GM19395 (cell line): ENCODE results near the gene UCMA.
"Not testable (repeated sequence)": the region's sequence is repeated elsewhere in the genome, so short reads cannot be mapped to it uniquely, and the experiment has no call there.

ENCODE experiments used
- ATAC-seq: cut with Tn5 transposase; IDR thresholded peaks from one replicate; pipeline ENCODE4 v1.9.1; 2021; ENCODE audit warnings: mild to moderate bottlenecking, moderate library complexity; ENCODE audit not compliant: unreplicated experiment

UCMA gene, protein sequence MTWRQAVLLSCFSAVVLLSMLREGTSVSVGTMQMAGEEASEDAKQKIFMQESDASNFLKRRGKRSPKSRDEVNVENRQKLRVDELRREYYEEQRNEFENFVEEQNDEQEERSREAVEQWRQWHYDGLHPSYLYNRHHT

DNA sequence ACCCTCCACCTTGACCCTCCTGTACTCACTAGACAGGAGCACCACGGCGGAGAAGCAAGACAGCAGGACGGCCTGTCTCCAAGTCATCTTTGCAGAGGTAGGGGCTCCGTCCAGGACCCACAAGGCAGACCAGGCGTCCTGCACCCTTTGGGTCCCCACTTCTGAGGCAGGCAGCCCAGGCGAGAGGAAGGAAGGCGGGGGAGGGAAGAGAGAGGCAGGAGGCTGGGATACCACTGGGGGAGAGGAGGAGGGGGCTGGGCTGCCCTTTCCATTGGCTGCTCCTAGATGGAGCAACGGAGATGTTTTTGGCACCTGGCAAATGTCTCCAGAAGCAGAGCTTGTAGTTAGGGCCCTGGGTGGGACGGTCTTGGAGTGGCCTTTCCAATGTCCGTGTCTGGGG, at the start of gene UCMA:
UCMA (minus strand) TSS at position 203 of the 400 bp plus-strand sequence; CDS start at position 87, 116 bp downstream.
- no peak for ATAC-seq

DNA sequence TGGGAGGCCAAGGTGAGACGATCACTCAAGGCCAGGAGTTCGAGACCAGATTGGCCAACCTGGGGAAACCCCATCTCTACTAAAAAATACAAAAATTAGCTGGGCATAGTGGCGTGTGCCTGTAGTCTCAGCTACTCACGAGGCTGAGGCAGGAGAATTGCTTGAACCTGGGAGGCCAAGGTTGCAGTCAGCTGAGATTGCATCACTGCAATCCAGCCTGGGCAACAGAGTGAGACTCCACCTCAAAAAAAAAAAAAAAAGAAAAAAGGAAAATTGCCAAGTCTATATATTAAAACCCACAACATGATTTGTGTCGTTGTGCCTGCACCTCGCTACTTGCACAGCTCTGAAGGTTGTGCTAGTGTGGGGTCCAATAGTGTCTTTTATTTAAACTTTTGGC, 48.2 kb upstream of the UCMA start:
- not testable (repeated sequence) for ATAC-seq

DNA sequence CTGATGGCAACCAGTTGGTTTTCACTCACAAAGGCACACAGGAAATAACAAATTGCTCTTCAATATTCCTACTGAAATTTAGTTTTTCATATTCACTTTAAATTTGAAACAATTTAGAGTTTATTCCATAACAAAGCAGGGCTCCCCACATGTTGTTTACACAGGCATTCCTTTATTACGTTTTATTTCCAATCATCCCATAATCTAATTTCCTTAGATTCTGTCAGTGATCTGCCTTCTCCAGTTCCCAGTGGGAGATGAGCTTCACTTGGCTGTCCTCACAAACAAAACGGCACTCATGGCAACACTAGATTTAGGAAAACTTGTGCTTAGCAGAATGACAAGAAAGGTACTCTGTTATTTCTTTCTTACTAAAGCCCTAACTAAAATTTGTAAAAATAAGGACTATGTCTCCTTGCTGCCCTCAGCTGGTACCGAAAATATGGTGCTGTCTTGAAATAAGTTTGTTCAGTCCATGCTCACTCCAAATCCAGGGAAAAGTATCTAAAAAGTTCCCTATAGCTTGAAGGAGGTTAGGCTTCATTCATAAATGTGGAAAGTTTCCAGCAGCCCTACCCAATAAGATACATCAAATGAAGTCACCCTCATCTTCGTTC, 42.7 kb upstream of the UCMA start:
- no peak for ATAC-seq

DNA sequence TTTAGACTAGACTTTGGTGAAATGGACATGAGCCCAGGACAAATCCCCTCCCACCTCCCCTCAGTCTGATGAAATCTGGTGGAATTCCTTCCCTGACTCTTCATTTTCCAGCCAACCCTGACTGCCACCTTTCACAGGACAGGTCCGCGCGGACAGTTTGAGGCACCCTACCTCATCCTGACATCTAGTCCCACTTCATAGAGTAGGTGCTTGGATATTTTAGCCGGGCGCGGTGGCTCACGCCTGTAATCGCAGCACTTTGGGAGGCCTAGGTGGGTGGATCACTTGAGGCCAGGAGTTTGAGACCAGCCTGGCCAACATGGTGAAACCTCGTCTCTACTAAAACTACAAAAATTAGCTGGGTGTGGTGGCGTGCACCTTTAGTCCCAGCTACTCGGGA, 42.0 kb upstream of the UCMA start:
- ATAC-seq = not testable (repeated sequence)

DNA sequence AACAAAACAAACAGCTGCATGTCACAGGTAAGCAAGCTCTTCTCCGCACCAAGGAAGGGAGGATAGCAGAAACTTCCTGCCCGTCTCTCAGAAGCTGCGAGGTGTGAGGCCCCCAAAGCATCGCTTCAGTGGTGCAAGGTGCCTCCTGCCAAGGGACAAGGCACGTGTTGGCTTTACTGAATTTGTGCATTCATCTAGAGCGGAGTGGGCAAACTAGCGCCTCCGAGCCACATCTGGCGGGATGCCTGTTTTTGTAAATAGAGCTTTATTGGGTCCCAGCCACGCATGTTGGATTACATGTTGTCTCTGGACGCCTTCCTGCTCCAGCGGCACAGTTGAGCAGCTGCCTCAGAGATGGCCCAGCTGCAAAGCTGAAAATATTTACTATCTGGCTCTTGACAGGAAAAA, 38.0 kb upstream of the UCMA start:
- no peak for ATAC-seq

DNA sequence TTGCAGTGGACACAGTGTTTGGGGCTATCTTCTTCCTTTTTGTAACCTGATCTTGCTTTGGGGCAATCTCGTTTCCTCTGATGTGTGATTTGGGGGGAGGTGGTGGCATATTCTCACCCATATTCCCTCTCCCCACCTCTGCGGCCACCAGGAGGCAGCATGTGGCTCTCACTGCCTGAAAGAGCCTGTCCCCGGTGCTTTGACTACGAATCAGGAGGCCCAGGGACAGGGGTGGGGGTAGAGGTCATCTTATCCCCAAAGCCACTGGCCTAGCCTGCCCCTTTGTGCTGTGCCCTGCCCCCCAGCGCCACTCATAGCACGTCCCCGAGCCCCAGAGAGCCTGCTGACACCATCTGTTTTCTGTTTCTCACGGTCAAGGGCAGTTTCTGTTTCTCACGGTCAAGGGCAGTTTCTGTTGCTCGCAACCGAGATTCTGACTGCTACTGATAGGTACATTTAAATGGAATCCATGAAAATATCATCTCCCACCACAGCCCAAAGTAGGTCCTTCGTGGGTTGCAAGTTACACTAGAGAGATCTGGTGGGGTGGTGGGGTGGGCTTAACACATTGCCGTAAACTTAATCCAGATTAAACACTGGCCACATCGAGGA, 37.5 kb upstream of the UCMA start:
- ATAC-seq = no peak

DNA sequence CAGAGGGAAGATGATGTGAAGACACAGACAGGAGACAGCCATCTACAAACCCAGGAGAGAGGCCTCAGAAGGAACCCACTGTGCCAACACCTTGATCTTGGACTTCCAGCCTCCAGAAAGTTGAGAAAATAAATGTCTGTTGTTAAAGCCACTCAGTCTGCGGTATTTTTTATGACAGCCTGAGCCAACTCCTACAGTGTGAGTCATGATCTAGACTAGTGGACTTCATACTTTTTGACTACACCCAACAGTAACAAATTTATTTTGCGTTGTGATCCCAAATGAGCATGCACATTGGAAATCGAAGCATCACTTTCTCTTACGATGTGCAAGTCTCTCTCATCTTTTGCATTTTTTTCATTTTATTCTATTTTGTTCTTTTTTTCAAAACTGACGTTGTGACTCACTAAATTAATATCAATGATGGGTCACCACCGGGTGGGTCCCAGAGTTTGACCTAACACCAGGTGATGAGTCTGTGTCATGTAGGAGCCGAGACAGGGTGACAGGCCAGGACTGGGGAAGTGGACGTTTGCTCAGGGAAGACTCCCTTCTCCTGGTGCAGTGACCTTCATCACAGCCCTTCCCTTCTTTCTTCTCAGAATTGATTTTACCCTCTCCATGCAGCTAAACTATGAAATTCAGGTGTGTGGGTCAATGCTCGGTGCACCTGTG, 36.8 kb upstream of the UCMA start:
- ATAC-seq = no peak

DNA sequence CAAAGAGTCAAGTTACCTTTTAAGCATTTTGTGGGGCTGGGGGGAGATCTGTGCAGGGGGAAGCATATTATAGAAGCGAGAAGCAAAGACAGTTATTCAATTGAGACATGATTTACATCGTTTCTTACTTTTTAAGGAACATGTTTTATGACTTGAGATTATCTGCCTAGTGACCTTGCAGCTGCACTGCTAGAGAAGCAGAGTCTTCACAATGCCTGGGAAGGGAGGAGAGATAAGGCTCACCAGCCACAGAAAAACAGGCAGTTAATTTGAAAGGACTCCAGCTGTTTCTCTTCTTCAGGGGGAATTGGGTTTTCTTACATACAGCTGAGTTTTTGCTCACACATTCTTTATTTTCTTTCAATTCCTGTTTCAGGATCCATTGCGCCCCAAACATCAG, 34.7 kb upstream of the UCMA start:
- ATAC-seq = no peak

DNA sequence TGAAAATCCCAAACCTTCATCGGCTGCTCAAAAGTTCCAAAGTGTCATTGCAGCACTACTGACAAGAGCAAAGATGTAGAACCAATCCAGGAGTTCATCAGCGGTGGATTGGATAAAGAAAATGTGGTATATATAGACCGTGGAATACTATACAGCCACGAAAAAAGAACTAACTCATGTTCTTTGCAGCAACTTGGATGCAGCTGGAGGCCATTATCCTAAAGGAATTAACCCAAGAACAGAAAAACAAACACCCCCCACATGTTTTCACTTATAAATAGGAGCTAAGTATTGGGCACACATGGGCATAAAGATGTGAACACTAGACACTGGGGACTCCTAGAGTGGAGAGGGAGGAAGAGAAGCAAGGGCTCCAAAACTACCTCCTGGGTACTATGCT, 34.1 kb upstream of the UCMA start:
- ATAC-seq = no peak

DNA sequence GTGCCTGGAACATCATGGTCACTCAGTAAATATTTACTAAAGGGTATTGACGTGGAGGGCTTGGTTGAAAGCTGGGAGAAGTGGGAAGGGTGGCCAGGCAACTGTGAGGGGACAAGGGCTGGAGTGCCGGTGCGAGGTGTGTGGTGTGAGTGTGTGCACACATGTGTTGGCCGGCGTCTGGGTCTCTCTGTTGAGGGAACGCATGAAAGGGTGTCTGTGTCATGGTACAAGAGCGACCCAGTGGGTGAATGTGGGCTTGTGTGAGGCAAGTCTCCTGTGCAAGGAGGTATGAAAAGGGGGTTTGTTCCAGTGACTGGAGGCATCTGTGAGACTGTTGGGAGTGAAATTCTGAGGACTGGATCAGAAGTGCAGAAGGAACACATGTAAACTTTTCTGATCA, 29.4 kb upstream of the UCMA start:
- no peak for ATAC-seq

DNA sequence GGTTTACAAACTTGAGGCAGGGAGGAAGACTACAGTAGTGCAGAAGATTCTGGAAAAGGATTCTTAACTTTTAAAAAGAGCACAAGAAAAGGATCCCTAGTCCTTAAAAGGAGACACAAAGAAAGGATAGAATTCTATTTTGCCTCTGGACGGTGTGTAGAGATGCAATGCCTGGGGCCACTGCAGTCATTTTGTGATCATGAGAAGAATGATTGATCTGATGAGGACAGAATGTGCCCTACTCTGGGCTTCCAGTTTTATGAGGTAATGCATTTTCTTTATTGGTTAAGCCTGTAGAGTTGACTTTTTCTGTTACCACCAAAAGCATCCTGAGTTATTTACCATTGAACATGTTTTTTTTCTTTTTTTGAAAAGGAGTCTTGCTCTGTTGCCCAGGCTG, 28.3 kb upstream of the UCMA start:
- ATAC-seq = no peak

DNA sequence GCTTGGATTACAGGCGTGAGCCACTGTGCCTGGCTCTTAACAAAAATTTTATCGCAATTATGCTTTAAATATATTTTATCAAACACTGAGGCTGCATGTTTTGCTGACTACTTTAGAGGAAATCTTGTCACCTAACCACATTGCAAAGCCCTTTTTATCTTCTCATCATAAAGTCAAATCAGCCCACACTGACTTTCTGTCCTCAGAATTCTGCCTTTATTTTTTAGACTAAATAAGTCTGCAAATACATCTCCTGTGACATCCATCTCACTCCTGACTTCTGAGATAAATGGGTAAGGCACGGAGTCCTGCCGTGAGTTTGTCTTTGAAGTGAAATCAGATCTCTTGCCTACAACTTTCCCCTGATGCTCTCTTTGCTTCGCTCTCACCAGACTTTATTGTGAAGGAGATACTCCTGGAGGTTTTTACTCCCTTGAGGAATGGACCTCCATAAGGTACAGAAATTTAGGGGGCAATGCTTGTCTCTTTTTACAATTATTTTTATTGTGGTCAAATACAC, 23.5 kb upstream of the UCMA start:
- no peak for ATAC-seq

DNA sequence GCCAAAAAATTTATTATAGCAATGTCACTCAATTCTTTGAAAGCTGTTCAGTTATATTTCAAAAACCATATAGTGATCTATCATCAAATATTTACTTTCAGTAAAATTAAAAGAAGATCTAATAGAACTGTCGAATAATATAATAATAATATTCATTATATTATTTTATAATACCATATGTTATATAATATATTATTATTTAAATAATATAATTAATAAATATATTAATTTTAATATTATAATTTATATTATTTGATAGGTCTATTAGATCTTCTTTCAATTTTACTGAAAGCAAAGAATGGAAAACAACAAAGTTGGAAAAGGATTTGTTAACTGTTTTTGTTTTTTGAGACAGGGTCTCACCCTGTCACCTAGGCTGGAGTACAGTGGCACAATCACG, 22.5 kb upstream of the UCMA start:
- ATAC-seq = no peak

DNA sequence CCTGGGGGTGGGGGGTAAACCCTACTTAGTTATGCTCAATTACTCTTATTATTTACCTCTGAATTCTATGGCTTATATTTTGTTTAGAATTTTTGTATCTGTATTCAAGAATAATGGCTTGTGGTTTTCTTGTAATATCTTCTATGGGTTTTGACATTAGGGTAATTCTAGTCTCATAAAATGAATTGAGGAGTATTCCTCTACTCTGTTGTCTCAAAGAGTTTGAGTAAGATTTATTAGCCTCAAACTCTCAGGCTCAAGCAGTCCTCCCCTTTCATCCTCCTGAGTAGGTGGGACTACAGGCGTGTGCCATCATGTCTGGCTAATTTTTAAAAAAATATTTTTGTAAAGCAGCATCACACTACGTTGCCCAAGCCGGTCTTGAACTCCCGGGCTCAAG, 19.6 kb upstream of the UCMA start:
- ATAC-seq = no peak

DNA sequence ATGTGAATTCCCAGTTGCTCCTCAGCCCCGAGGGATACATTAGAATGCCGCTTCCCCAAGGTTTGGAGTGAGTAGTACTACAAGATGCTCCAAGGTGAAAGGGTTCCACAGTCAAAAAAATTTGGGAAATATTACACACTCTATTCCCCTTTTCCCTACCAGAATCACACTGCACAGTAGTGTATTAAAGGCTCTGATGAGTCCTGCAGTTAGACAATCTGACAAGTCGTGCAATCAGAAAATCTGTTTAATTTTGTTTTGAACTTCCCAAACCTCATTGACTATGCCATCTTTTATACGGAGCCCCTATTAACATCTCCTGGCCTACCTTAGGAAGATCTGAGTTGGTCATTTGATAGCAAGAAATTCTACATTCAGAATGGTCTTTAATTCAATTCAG, 13.6 kb upstream of the UCMA start:
- ATAC-seq = no peak

DNA sequence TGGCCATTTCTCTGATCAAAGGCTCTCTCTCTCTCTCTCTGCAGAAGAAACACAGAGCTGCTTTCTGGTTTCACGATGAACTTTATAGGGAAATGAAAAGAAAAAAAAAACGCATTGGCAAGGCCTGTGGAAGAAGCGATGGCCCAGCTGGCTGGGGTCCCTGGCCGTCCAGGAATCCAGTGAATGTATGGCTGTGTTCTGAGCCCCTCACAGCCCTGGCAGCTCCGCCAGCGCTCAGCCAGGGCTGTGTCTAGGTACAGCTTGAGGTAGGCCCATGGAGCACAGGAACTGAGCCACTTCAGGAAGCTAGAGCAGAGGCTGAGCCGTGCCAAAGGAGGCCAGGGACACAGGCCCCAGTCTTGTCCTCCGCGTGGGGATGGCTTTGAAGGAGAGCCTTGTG, 13.1 kb upstream of the UCMA start:
- ATAC-seq = no peak

DNA sequence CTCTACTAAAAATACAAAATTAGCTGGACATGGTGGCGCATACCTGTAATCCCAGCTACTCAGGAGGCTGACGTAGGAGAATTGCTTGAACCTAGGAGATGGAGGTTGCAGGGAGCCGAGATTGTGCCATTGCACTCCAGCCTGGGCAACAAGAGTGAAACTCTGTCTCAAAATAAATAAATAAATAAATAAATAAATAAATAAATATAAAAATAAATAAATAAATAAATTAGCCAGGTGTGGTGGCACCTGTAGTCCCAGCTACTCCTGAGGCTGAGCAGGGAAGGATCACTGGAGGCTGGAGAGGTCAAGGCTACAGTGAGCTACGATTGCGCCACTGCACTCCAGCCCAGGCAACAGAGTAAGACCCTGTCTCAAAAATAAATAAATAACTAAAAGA, 8.1 kb upstream of the UCMA start:
- ATAC-seq = not testable (repeated sequence)

DNA sequence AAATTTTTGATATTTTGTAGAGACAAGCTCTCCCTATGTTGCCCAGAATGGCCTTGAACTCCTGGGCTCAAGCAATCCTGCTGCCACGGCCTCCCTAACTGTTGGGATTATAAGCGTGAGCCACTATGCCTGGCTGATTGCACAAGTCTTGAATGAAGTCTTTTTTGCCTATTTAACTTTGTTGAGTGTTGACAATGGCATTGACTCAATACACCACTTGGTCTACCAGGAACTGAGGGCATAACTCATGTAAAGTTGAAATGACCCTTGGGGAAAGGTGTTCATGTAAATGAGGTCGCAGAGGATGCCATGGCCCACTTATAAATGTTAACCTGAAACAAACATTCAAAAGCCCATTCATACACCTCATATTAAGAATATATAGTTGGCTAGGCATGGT, 7.4 kb upstream of the UCMA start:
- no peak for ATAC-seq

DNA sequence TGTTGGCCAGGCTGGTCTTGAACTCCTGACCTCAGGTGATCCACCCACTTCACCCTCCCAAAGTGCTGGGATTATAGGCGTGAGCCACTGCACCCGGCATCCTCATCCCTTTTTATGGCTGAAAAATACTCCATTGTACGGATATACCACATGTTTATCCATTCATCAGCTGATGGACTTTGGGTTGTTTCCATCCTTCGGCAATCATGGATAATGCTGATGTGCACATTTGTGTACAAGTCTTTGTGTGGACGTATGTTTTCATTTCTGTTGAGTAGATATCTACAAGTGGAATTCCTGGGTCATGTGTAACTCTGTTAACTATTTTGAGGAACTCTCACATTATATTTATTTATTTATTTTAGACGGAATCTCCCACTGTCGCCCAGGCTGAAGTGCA, 5.7 kb upstream of the UCMA start:
- no peak for ATAC-seq

DNA sequence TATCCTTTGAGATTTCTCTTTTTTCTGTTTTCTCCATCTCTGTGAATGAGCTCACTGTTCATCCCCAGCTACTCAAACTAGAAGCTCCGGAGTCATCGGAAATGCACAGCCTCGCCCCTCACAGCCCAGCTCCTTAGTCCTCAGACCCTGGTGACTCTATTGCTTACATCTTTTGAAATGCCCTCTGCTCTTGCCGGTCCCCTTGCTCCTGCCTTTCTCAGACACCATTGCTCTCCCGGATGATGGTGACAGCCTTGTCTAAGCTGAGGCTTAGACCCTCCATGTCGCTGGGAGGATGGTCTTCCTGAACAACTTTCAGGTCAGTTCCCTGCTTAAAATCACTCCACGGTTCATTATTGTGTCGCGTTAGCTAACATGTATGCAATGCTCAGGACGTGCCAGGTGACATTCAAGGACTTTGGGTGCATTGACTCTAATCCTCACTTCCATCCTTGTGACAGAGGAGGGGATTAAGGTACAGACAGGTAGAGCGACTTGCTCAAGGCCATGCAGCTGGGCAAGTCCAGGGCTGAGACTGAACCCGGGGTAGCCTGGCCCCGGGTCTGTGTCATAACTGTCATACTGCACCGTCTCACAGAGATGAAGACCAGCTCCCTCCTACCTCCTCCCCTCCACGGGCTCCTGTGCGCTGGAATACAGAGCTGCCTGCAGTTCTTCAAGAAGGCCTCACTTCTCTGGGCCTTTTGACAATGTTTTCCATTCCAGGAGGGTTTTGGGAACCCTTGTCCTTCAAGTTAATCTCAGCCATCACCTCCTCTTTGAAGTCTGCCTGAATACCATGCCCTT, 4.3 kb upstream of the UCMA start:
- ATAC-seq = no peak

DNA sequence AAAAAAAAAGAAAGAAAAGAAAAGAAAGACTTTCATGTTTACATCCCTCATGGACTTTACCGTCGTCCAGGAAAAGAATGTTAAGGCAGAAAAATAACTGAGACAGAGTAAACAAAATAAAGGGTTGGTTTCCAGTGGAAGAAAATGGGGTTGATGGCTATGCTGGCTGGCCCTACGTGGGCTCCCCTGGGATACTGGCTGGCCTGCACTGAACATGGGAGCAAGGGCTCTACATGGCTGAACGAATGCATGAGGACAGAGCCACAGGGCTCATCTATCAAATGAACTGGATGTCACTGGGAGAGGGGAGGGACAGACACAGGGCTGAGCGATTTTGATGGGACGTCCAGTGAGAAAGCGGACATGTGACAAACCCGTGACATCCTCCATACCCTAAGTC, 2.5 kb upstream of the UCMA start:
- no peak for ATAC-seq
